Smooth muscle cell of the coronary artery (primary cell): ENCODE data around the gene CPEB4. TPM values are rescaled to one million over a fixed set of nuclear protein-coding genes. Genes with fewer than 3 reads are reported as not detected.

Source experiments
- total RNA-seq: library from RNA; depleted of rRNA; stranded (reverse); fragments of >200 nt; gene quantifications from 2 replicates; pipeline ENCODE4 v1.2.3, GENCODE V29; 2014; ENCODE audit warnings: low replicate concordance

CPEB4 gene
- 12.8 and 13.6 TPM in 2 replicates for total RNA-seq

DNA sequence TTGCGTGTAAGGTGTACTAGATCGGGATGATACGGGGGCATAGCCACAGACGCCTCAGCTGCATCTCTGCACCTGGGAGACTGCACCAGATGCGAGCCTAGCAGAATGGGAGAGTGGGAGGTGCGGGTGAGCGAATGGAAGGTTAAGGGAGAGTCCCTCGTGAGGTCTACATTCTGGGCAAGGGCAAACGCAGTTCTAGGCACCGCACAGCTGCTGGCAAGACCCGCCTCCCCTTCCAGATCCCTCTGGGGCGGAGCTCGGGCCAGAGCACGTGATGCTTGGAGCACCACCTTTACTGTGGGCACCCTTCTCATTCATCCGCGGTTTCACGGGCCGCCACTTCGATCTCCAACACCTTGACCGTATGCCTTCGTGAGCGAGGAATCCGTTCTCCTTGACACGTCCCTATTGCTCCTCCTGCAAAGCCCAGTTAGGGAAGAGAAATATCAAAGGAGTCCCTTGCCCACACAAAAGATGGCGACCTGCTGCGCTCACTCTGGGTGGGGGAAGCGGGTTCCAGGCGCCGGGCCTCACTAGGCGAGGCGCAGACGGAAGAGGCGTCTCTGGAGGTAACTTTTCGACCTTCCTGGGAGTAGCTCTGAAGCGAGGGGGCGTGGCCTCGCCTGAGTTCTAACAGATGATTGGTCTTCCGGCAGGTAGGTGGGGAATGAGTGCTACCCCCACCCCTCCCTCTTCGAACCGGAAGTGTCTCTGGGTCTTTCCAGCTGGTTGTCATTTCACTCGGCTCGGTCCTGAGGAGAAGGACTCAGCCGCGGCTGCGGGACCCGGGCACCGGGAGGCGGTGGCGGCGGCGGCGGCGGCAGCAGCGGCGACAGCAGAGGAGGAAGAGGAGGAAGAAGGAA is at the start of gene CPEB4:
TSS of gene CPEB4 (plus strand) at position 740 of the 863 bp plus-strand sequence. CDS start 1,385 bp downstream, outside the sequence.

DNA sequence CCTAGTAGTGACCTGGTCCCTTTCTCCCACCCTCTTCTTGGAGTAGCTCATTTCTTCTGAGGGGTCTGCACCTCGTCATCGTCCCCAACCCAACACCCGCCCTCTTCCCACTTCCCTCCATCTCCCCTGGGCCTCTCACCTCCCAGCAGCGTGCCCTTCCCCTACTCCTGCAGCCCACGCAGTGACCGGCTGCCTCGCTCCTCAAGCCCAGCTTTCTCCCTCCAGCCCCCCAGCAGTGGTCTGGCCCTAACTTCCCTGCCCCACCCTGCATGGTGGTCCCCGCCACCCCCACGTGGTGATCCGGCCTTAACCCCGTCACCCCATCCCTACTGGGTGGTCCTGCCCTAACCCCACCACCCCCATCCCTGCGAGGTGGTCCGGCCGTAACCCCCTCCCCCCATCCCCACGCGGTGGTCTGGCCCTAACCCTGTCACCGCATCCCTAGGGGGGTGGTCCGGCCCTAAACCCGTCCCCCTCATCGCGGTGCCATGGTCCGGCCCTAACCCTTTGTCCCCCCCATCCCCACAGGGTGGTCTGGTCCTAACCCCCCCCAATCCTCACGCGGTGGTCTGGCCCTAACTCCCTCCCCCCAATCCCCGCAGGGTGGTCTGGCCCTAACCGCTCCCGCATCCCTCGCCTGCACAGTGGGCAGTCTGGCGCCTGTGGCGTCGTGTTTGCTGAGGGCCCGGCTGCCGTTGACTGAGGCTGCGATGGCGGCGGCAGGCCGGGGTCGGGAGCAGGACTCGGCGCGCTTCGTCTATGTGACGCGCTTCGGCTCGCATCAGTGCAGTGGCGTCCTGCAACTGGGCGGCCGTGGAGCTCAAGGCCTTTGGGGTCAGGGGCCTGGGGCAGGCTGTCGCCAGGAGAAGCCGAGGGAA is 100.6 kb downstream of the CPEB4 start, which contains the start of gene C5orf47:
TSS of gene C5orf47 (plus strand) at position 617 of the 878 bp plus-strand sequence. CDS start at position 711, 94 bp downstream.

Other genes with a start within 250 kb of the CPEB4 start
- gene C5orf47, start 100.8 kb downstream of the CPEB4 start, total RNA-seq = not detected in 2 replicates
- gene NSG2, start 157.4 kb downstream of the CPEB4 start, total RNA-seq = 0.23 TPM in 1 of 2 replicates, not detected in the other